ENCODE measurements around the gene KIAA1549.

The KIAA1549 gene

DNA sequence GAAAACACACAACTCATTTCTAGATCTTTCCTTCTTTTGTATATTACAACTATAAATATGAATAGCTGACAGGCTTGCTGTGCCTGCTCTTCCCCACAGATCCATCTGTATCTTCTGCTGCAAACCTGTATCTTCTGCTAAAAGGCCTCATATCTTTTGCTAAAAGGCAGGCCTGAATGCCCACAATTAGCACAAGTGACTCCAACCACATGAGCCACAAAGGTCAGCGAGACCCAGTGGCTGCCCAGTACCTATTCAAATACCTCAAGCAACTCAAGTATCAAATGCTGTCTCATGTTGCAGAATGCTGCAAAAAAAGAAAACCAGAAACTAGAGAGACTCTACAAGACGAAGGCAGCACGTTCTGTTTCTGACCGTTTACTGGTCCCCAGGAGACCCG lies 128.7 kb downstream of the KIAA1549 start:
- Histone ChIP-seq H3K36me3 (peaks cover 27% of the 10 kb centered on the region), H3K4me1 (peaks cover 4% of the 10 kb centered on the region), H3K27me3 (no peaks in the 10 kb centered on the region), H3K9me3 (no peaks in the 10 kb centered on the region), H3K4me3 (ENCODE audit: low read depth, low read length) (no peak overlapping the region)
- DNase-seq, result no peak
- TF ChIP-seq, protein P1, sequence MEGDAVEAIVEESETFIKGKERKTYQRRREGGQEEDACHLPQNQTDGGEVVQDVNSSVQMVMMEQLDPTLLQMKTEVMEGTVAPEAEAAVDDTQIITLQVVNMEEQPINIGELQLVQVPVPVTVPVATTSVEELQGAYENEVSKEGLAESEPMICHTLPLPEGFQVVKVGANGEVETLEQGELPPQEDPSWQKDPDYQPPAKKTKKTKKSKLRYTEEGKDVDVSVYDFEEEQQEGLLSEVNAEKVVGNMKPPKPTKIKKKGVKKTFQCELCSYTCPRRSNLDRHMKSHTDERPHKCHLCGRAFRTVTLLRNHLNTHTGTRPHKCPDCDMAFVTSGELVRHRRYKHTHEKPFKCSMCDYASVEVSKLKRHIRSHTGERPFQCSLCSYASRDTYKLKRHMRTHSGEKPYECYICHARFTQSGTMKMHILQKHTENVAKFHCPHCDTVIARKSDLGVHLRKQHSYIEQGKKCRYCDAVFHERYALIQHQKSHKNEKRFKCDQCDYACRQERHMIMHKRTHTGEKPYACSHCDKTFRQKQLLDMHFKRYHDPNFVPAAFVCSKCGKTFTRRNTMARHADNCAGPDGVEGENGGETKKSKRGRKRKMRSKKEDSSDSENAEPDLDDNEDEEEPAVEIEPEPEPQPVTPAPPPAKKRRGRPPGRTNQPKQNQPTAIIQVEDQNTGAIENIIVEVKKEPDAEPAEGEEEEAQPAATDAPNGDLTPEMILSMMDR (IDR thresholded peaks at IDR 0.05; ENCODE audit: low read depth, low read length), result no peak

DNA sequence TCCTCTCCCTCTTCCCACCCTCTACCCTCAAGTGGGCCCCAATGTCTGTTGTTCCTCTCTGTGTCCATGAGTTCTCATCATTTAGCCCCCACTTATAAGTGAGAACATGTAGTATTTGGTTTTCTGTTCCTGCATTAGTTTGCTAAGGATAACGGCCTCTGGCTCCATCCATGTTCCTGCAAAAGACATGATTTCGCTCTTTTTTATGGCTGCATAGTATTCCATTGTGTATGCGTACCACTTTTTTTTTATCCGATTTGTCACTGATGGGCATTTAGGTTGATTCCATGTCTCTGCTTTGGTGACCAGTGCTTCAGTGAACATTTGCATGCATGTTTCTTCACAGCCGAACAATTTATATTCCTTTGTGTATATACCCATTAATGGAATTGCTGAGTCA lies 131.5 kb downstream of the KIAA1549 start:
- Histone ChIP-seq H3K4me1 (peaks cover 4% of the 10 kb centered on the region), H3K4me3 (ENCODE audit: low read depth, low read length) (no peak overlapping the region), H3K36me3 (peaks cover 20% of the 10 kb centered on the region), H3K9me3 (no peaks in the 10 kb centered on the region), H3K27me3 (no peaks in the 10 kb centered on the region)
- TF ChIP-seq, protein P1 (IDR thresholded peaks at IDR 0.05; ENCODE audit: low read depth, low read length), result no peak
- DNase-seq, result no peak

DNA sequence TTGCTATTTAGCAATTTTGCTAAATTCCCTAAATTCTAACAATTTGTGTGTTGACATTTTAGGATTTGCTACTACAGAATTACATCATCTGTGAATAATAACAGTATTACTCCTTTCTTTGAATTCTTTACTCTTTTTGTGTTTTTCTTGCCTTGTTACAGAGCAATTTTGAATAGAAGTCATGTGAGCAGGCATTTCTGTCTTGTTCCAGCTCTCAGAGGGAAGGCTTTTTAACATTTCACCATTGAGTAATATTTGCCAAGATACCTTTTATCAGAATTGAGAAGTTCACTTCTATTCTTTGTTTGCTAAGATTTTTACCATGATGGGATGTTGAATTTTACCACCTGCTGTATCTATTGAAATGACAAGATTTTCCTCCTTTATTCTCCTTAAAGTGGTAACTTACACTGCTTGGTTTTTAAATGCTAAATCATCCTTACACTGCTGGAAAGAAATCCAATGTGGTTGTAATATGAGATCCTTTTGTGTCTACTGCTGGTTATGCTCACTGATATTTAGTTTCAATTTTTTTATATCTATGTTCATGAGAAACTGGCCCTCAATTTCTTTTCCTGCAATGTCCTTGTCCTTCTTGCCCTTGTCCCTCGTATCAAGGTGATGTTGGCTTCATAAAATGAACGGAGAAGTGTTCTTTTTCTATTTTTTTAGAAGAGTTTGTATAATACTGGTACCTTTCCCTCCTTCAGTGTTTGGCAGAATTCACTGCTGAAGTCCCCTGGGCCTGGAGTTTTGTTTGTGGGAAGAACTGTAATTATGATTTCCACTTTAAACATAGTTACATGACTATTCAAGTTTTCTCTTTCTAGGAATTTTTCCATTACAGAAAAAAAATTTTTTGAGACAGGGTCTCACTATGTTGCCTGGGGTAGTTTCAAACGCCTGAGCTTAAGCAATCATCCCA lies 132.9 kb downstream of the KIAA1549 start:
- Histone ChIP-seq H3K4me1 (peaks cover 4% of the 10 kb centered on the region), H3K27me3 (no peaks in the 10 kb centered on the region), H3K36me3 (peaks cover 25% of the 10 kb centered on the region), H3K9me3 (no peaks in the 10 kb centered on the region), H3K4me3 (ENCODE audit: low read depth, low read length) (no peak overlapping the region)
- TF ChIP-seq, protein P1 (IDR thresholded peaks at IDR 0.05; ENCODE audit: low read depth, low read length), result no peak
- DNase-seq, result no peak

DNA sequence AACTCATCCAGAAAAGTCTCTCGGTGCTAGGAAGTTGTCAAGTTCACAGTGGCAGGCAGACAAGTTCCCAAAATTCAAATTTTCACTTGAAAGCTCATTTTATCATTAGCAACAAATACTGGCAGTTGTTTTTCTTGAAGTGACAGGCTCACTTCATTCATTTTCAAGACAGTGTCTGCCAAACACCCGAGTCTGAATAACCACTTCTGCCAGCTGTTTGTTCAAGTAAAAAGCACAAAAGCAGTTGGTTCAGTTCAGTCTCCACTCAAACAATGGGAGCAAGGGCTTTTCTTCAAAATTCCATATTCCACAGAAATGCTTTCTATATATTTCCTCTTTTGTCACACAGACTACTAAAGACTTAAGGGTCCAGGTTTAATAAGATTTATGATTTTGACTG lies 135.5 kb downstream of the KIAA1549 start:
- H3K36me3 ChIP-seq, result peaks cover 22% of the 10 kb centered on the region
- no peak overlapping the region for H3K4me3 ChIP-seq (ENCODE audit: low read depth, low read length)
- H3K27me3 ChIP-seq, result no peaks in the 10 kb centered on the region
- H3K4me1 ChIP-seq, result no peaks in the 10 kb centered on the region
- no peak for DNase-seq
- TF ChIP-seq, protein P1 (IDR thresholded peaks at IDR 0.05; ENCODE audit: low read depth, low read length), result no peak
- H3K9me3 ChIP-seq, result no peaks in the 10 kb centered on the region

DNA sequence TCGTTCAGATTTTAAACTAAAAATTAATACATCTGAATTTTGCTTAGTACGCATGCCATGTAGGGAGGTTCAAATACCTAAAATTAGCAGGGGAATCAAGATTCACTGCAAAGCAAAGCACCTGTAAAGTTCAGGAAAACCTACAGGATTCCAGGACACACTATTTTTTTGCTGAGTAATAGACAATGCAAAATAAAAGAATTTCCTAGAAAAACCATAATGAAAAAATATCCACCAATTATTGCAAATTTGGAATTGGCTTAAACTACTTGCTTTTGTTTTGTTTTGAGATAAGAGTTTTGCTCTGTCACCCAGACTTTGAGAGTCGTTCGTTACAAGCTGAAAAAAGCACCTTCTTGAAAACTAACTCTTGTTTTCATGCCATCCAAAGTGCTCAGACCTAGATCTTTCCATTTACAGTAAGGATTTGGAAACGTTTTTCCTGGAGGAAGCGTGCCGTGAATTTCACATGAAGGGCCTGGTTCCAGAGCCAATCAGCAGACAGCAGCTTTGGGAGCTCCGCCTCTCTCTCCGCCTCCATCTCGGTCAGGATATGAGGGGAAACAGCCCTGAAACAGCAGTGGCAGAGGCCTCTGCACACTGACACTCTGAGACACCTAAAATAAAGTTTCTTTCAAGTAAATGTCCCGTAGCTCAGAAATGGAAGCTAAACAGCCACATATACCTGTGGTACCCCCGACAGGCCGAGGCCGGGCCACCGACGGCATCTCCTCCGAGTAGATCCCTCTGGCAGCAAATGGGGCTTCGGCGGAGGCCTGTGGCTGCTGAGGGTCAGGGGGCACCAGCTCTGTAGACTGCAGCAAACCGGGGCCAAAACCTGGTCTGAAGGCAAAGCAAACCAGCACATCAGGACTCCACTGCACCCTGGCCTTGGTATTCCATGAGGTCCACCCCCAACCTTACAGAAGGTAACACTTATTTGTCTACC lies 137.3 kb downstream of the KIAA1549 start:
- TF ChIP-seq, protein P1 (IDR thresholded peaks at IDR 0.05; ENCODE audit: low read depth, low read length), result no peak
- no peak overlapping the region for H3K4me3 ChIP-seq (ENCODE audit: low read depth, low read length)
- H3K9me3 ChIP-seq, result no peaks in the 10 kb centered on the region
- peaks cover 10% of the 10 kb centered on the region for H3K36me3 ChIP-seq
- H3K4me1 ChIP-seq, result no peaks in the 10 kb centered on the region
- no peaks in the 10 kb centered on the region for H3K27me3 ChIP-seq
- DNase-seq, result no peak
